Forelimb muscle (tissue), 1 donor: ENCODE measurements around the gene NEK6. TPM values are rescaled to one million over a fixed set of nuclear protein-coding genes. Genes with fewer than 3 reads are reported as not detected.

Experiments
- DNase-seq: peaks from one replicate; pipeline ENCODE4 v3.0.0-alpha.2; 2013; ENCODE audit warnings: low read depth
- polyA plus RNA-seq: library from polyadenylated mRNA; unstranded; fragments of 120-200 nt; gene quantifications from one replicate; pipeline ENCODE4 v1.2.1, GENCODE V29; 2013; ENCODE audit not compliant: insufficient read length

NEK6 gene
- polyA plus RNA-seq, 1 donor, result 30.5 TPM

DNA sequence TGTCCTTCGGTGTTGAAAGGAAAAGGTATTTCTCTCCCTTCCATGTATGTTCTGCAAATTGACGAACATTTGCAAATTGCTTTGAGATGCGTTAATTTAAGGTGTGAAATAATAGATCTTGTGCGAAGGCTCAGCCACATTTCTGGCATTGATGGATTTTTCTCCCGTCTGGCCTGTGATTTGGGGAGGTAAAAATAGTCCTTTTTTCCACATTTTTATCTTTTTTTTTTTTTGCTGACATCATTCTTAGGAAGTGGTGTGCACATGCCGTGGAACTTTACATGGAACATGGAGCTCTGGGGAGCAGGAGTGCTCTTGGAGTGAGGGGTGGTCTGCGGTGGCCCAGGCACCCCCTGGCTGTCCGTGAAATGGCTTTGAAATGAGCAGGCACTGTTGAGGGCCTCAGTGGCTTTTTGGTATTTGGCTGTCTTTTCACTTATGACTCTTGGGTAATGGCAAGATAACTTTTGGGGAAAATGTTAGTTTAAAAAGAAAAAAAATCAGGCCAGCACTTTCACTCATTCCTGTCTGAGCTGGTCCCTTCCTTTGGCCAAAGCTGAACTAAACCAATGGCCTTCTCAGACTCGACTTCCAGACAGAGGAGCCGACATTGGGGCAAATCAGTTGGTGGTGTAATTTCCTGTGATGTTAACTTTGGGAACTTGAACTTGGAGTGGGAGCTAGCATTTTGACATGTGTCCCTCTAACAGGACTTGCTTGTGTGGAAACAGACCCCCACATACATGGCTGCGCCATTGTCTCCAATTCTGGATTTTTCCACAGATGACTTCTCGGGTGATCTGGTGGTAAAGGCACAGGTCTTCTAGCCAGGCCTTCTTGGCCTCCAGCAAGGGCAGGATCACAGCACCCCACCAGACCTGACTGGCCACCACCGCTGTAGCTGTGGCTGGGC is 4.2 kb downstream of the NEK6 start:
- no peak for DNase-seq

DNA sequence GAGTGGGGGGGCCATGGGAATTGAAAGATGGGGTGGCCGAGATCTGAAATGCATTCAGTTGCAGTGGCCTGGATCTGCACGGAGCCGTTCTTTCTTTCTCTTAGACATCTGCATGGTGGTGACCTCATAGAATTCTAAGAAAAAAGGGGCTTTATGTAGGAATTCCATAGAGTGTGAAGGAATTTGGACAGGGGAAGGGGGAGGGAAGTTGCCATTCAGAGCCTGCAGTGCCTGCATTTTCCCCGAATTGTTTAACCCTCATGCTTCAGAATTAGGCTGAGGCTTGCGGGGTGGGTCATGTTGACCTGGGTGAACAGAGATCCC is 4.9 kb downstream of the NEK6 start:
- DNase-seq, result no peak

DNA sequence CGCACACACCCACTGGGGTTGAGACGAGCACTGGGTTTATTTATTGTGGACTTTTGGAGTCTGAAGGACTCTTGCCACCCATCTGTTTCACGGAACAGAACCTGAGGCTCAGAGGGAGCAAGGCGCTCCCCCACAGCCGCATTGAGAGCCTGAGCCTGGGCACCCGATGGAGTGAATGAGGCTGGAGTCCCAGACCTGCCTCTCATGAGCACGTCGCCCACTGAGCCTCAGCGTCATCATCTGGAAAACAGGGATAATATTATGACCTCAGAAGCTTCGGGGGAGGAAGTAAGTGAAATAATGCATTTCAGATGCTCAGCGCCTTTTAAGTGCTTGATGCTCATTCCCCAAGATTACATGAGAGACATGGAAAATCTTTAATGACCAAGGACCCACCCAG is 5.5 kb downstream of the NEK6 start:
- DNase-seq, result no peak

DNA sequence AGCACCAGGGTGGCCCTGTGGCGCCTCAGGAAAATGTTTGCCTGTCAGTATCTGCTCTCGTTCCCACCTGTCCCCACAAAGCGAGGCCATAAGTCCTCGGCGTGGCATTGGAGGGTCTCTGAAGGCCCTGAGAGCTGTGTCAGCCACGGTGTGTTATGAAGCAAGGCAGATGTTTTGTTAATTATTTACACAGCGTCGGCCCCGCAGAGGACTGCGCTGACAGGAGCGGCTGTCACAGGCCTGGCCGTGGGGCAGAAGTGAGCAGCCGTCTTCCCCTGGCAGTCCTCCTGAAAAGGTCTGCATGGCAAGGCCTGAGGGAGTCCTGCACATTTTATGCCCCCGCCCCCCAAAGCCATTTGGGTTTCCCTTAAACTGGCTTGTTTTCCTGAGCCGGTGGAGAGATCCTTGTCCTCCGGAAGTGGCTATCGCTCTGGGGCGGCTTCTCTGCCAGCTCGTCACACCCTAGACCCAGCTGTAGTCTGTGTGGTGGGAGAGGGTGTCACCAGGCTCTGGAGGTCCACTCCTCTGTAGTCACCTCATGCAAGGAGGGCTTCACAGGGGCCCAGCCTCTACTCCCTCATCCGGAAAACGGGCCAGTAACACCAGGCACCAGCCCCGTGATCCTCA is 6.2 kb downstream of the NEK6 start:
- DNase-seq, result no peak

DNA sequence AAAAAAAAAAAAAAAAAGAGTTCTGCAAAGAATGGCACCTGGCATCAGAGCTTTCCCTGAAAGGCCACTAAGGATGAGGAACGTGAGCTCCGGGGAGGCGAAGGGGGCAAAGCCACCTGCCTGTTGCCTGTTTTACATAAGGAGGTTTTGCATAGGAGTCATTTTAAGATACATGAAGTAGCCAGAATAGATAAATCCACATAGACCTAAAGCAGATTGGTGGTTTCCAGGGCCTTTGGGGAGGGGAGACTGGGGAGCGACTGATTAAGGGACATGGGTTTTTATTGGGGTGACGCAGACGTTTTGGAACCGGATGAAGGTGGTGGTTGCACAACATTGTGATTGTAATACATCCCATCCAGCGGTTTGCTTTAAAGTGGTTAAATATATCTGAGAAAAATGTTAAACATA is 7.1 kb downstream of the NEK6 start:
- no peak for DNase-seq

DNA sequence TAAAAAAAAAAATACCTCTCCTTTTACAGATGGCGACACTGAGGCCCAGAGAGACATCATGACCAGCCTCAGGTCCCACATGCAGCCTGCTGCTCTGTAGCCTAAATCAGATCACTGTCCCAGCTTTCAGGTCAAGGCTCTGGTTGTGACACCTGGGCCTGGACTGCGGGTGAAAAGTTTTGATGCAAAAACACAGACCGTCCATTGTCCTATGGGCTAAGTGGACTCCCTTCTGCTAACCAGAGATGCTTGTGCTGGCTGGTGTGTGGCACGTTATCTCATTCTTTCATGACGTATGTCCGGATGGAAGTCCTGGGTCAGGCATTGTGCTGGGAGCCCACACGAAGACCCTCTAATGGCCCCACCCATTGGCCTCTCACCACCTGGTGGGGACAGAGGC is 7.8 kb downstream of the NEK6 start:
- no peak for DNase-seq

DNA sequence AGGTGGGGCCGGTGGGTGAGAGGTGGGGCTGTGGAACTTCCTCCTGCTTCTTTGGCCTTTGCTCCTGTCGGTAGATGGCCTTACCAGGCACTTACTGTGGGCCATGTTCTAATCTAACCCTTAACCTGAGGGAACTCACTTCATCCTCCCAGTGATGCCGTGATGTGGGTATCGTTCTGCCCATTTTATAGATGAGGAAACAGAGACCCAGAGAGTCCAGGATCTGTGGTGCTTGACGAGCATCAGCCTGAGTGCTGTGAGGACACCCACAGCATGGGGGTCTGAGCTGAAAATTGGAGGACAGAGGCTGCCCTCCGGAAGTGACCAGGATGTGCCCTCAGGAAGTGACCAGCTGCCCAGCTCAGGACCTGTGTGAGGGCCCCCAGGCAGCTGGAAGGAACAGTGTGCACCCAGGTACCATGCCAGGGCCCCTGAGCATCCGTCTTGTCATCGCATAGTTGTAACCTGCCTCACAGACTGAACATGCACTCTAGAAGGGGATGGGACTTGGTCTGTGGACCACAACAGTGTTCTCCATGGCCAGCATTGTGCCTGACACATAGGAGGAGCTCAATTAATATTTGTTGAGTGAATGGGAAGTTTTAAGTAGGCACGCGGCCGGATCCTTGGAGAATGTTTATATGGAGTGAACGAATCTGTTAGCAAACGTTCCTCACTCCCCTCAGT is 8.5 kb downstream of the NEK6 start:
- no peak for DNase-seq

DNA sequence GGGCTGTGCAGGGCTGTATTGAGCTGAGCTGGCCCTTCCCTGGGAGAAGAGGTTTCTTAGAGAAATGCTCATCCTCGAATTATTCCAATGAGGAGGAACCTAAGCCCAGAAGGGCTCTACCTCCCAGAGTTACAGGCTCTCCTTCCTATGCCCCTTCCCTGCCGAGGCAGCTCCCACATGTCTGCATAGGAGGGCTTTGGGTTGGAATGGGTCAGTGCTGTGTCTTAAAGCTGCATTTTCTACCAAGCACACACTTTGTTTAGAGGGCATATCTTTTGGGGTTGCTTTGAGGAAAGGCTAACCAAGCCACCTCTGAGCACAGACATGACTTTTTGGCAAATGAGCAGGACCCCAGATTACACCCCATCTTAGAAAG is 9.1 kb downstream of the NEK6 start:
- DNase-seq, result no peak

DNA sequence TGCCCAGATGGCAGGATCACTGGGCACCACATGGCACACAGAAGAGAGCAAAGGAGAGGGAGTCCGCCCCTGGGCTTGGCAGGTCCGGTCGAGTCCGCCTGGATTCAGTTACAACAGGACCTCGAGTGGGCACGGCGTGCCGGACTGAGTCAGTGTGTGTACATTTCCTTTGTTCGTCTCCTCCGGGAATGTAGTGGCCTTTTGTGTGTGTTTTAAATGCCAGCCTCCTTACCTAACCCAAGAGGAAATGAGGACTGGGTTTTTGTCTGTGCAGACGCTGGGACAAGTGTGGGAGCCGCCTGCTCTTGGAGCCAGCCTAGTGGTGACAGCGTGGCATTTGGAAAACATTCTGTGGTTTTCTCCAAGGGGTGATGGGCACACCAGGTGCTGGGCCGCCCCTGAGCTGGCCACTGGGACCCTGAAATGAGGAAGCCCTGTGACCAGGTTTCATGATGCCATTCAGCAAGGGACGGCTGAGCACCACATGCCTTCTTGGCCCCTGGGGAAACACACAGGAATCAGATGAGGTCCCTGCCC is 9.6 kb downstream of the NEK6 start:
- DNase-seq, result no peak

DNA sequence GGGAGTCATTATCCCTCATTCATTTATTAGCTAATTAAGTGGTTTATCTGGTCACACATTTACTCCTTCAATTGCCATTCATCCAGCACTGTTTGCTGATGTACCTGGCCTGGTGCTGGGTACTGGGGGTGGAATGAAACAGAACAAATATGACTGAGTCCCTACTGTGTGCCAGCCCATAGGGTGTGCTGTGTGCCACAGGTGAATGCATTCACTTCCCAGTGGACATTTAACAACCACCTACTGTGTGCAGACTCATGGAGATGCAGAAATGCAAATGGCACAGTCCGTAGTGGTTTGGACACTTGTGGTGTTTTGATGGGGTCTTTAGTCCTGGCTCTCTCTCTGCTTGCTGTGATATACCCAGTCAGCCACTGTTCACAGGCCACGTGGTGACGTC is 10.5 kb downstream of the NEK6 start:
- DNase-seq, result no peak

DNA sequence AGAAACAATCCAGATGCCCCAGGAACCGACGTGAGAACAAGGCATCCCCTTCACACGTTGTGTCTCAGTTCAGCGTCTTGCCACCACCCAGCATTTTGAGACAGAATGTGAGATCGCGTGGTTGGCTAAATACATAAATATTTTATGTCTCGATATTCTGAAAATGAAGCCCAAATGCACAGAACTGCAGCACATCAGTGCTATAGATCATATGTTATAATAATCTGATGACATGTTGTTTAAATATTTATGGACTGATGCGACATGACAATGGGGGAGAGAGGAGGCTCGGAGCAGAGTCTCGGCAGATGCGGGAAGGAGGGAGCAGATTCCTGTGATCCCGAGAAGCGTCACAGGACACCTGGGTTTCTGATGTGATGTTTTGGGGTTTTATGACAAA is 10.9 kb downstream of the NEK6 start:
- DNase-seq, result no peak

DNA sequence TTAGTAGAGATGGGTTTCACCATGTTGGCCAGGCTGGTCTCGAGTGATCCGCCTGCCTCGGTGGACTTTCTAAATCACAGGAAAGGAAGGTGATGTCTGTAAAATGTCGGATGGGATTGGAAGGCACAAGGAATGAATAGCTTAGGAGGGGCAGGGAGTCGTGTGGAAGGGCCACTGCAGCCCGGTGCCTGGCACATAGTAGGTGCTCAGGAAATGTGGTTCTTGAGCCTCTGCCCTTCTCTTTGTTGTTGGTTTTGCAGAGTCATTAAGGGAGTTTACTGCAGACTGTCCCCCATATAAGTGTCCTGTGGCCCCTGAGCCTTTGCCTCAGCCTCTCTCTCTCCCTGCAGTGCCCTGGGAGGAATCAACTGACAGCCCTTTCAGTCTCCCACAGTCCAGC is 11.8 kb downstream of the NEK6 start:
- DNase-seq, result no peak

DNA sequence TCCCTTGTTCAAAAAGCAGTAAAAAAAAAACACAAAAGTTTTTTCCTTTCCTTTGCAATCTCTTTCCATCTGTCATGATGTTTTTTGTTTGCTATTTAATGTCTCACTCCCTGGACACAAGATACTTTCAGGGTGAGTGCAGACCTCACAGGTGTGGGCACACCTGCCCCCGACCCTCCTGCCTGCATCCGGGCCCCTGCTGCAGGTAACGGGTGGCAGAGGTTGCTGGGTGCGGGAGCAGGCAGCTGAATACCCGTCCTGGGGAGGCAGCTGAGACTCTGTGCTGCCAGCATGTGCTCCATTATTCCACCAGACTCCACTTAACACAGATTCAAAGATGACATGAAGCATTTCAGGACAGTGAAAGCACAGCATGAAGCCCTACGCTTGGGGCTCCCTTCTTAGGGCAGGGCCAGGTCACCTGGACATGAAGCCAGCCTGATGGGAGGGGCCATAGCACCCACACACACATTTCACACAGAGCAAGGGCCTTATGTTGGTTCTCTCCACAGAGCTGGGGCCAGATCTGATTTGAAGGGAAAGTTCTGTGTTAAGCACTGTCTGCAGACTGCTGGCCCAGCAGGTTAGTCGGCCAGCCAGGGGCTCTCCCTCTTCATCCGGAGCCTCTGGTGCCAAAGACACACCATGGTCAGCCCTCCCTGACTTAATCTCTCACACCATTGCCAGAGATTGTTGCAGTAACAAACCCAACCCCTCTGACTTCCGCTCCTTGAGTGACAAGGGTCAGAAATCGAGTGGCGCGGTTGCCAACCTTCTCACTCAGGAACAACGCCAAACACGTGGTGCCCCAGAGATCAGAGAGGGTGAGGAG is 13.0 kb downstream of the NEK6 start:
- no peak for DNase-seq

DNA sequence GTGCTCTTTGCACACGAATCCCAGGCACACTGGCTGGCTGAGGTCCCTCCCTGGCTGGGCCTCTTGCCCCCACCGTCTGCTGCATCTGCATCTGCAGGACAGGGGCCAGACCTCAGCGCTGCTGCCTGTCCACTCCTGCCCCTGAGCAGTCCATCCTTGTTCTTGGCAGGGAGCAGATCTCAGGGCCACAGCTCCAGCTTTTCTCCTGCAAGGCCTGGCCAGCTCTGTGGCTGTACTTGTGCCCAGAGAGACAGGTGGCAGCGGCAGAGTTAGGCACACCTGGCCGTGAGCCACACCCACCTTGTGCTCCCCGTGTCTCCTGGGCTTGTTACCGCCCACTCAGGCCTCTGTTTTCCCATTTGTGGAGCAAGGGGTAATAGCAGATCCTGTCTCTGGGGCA is 13.9 kb downstream of the NEK6 start:
- DNase-seq, result no peak

DNA sequence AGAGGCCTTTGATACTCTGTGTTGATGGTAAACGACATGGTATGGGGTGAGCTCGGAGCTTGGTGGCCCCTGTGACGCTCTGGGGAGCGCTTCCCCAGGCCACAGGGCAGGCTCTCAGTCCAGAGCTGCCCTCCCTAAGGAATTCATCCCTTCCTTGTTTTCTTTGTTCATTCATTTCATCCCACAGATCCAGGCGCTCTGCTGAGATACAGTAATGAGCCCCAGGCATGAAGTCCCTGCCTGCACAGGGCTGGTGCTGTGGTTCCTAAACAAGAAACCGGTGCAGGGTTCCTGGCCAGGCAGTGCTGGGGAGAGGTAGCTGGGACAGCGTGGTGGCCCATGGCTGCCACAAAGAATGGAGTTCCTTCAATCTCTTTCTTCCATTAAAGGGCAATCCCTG is 14.4 kb downstream of the NEK6 start:
- no peak for DNase-seq

DNA sequence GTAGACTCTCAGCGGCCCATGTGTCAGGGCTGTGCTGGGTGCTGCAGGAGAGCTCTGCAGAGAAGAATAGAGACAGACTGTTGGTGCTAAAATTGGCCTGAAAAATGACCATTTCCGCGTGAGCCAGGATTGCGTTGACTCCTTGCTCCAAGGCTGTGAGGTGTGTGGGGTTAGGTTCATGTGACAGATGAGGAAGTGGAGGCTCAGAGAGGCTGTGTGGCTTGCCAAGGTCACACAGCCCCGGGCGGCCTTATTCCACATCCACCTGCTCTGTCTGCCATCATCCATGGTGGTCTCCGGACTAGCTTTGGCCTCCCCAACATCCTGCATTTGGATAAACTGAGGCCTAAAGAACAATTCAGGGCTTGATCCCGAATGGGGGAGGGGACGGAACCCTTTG is 15.2 kb downstream of the NEK6 start:
- no peak for DNase-seq

DNA sequence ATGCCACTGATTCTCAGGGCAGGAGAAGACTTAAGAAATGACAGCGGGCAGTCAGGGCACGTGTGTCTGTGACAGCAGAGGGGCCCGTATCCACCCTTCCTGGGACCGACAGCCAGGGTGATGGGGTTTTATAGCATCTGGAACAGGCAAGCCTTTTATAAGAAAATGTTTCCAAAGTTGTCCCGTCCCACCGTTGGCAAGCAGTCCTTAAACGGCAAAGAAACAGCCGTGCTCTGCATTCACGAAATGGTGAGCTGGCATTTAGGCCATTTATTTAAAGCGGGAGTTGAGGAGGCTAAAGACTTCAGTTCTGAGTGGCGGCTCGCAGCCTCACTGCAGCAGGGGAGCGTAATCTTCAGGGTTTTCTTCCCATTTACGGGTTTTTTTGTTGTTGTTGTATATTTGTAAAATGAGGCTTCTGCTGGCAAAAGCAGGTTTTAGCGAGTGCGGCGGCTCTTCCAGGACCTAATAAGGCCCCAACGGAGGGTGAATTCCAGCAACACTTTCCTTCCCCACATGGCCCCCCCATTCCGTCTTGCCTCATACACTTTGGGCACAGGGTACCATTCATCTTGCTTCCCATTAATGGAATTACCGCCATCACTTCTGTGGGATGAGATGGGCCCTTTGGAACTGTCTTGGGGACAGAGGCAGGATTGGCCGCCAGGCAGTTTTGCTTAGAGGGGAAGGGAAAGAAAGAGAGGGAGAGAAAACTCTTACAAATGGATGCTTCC is 15.8 kb downstream of the NEK6 start:
- no peak for DNase-seq

DNA sequence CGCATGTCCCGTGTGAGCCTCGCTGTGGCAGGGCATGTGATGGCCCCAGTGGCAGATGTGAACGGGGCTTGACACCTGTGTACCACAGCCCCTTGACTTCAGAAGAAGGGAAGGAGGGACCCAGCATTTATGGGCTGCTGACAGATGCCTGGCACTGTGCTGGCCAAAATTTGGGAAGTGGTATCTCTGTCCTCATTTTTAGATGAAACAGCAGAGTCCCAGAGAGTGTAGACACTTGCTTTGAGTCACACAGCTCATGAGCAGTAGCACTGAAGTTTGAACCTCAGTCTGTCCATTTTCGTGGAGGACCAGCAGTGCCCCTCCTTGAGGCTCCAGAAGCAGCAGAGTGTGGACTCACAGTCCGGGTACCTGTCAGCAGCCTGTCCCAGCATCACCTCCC is 16.5 kb downstream of the NEK6 start:
- DNase-seq, result no peak

DNA sequence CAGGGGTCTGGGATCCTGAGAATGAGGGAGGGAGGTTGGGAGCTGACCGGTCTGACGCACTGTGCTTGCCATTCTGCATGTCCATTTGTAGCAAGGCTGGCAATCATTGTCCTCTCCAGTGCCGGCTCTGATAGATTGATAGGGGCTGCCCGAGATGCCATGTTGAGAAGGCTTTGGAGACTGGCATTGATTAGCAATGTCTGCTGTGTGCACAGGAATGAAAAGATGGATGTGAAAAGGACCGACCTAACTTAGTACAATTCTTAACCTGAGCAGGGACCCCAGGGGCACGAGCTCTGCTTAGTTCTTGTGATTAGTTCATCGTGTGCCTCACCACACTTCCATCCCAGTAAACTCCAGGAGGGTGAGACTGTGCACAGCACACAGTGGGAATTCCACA is 17.0 kb downstream of the NEK6 start:
- no peak for DNase-seq

DNA sequence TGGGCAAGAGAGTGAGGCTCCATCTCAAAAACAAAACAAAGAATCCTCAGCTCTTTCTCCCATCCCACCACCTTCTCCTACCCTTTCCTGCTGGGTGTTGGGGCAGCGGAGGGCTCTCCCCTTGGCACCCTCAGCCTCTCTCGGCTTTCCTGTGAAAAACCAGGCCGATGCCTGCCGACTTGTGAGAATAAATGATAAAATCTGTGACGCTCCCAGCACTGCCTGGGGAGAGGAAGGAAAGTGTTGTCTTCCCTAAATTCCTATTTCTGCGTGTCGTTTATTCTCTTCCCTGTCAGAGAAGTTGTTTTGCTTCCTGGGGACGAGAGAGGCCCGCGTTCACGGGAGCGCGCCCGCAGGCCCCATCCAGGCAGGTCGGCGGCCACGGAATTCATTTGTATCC is 19.7 kb downstream of the NEK6 start:
- no peak for DNase-seq

DNA sequence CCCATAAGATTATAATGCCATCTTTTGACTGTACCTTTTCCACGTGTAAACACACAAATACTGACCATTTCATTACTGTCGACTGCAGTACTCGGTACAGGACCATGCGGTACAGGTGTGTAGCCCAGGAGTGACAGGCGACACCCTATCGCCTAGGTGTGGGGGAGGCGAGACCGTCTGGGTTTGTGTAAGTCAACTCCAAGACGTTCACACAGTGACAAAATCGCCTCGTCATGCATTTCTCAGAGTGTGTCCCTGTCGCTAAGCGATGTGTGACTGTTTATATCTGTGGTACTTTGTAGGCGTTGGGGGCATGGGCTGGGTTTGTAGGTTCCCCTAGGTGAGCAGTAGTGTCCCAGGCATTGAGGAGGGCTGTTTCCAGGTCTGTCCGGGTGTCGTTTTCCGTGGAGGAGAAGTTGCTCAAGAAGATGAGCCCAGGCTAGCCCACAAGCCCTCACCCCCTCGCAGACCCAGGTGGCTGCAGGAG is 20.3 kb downstream of the NEK6 start:
- no peak for DNase-seq
